T-helper 17 cell (primary cell): Measurements from ENCODE around the gene ZNF444. TPM values are rescaled to one million over a fixed set of nuclear protein-coding genes. Genes with fewer than 3 reads are reported as not detected.

Source experiments
- ATAC-seq: fragments of 150-1000 bp; cut with Tn5 transposase; 2 replicates; pipeline ENCODE4 v1.10.0; 2021; ENCODE audit warnings: mild to moderate bottlenecking, moderate library complexity
- DNase-seq, 3 donors: peaks; one replicate each; pipeline versions ENCODE4 v3.0.0 to v3.0.0-alpha.2; 2020 to 2021
- H3K9me3 ChIP-seq: one replicate; pipeline ENCODE4 v1.7.0; 2013; ENCODE audit warnings: low read length, mild to moderate bottlenecking; ENCODE audit not compliant: control insufficient read depth, poor library complexity, severe bottlenecking
- H3K27ac Mint-ChIP-seq: one replicate; pipeline ENCODE4 v1.8.0; 2022; ENCODE audit warnings: mild to moderate bottlenecking, moderate library complexity, mixed read lengths
- H3K27me3 Mint-ChIP-seq: one replicate; pipeline ENCODE4 v1.8.0; 2022; ENCODE audit warnings: mixed read lengths
- H3K36me3 Mint-ChIP-seq: one replicate; pipeline ENCODE4 v1.8.0; 2022; ENCODE audit warnings: low read depth, mixed read lengths
- H3K4me1 Mint-ChIP-seq: one replicate; pipeline ENCODE4 v1.8.0; 2022; ENCODE audit warnings: mild to moderate bottlenecking, mixed read lengths
- H3K4me3 Mint-ChIP-seq: one replicate; pipeline ENCODE4 v1.8.0; 2022; ENCODE audit warnings: mild to moderate bottlenecking, moderate library complexity, mixed read lengths
- total RNA-seq, 4 donors: library from RNA in 2 of 4; stranded (reverse) in 2 of 4; gene quantifications; one replicate each; pipeline ENCODE4 v1.2.3 and lab custom pipeline; 2022 to 2026

Gene ZNF444
- total RNA-seq, 2 donors from 2014 or later = 12.3 to 16.7 TPM

DNA sequence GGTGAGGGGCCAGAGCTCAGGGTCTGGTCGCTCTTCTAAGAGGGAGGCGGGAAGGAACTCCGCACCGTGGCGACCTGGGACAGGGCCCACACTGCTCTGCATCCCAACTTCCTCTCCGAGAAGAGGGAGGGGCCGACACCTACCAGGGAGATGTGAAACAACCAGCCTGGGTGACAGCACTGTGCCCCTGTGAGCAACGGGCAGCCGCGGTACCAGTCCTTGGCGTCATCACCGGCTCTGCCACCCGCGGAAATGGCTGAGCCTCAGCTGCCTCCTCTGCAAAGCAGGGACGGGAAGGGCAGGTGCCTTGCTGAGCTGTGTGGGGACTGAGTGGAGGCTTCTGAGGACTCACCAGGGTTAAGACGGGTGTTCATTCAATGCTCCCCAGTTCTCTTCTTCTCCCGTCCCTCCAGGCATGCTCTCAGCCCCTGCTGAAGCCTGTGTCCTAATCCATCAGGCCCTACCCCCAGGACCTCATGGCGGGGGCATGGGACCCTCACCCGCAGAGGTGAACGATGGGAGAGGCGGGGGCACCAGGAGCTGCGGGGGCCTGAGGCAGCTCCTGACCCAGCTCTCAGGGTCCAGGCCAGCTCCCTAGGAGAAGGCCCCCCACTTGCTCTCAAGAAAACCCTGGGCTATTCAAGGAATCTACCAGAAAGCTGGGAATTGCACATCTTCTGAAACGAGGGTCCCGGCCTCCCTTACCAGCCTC is 29.3 kb upstream of the ZNF444 start:
- peak overlapping the region; percentile 71 for H3K4me3 Mint-ChIP-seq
- H3K36me3 Mint-ChIP-seq = no peaks in the 10 kb centered on the region
- no peaks in the 10 kb centered on the region for H3K27me3 Mint-ChIP-seq
- ATAC-seq = peak; percentile 88
- H3K9me3 ChIP-seq = no peaks in the 10 kb centered on the region
- DNase-seq = peak in 1 of 3 donors; percentile 32
- peaks cover 33% of the 10 kb centered on the region for H3K4me1 Mint-ChIP-seq
- H3K27ac Mint-ChIP-seq = peak overlapping the region; percentile 68

DNA sequence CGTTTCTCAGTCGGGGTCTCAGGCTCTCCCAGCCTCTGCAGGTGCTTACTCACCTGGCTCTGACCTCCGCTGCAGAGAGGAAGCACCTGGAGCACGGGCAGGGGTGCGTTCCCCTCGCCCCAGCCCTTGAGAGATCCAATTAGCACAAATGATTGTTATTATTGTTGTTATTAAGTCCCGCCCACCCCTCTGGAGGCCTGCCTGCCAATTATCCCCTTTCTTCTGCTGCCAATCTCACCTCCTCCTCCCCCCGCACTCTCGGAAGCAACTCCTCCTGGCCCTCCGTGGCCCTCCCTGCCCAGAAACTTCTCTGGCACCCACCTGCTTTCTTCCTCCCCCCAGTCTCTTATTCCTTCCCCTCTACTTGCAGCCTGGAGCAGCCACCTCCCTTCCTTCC is 28.8 kb upstream of the ZNF444 start:
- Mint-ChIP-seq H3K4me1 (peaks cover 30% of the 10 kb centered on the region), H3K27ac (peak overlapping the region; percentile 68), H3K4me3 (peak overlapping the region; percentile 71), H3K27me3 (no peaks in the 10 kb centered on the region), H3K36me3 (no peaks in the 10 kb centered on the region)
- DNase-seq (no peak), ATAC-seq (no peak)
- no peaks in the 10 kb centered on the region for H3K9me3 ChIP-seq

GRCh38 chr19:56113074-56113632 is 27.9 kb upstream of the ZNF444 start:
- no peaks in the 10 kb centered on the region for H3K36me3 Mint-ChIP-seq
- peak overlapping the region; percentile 68 for H3K27ac Mint-ChIP-seq
- H3K9me3 ChIP-seq = no peaks in the 10 kb centered on the region
- peaks cover 33% of the 10 kb centered on the region for H3K4me1 Mint-ChIP-seq
- H3K4me3 Mint-ChIP-seq = peak overlapping the region; percentile 63
- ATAC-seq = no peak
- H3K27me3 Mint-ChIP-seq = no peaks in the 10 kb centered on the region
- no peak for DNase-seq

DNA sequence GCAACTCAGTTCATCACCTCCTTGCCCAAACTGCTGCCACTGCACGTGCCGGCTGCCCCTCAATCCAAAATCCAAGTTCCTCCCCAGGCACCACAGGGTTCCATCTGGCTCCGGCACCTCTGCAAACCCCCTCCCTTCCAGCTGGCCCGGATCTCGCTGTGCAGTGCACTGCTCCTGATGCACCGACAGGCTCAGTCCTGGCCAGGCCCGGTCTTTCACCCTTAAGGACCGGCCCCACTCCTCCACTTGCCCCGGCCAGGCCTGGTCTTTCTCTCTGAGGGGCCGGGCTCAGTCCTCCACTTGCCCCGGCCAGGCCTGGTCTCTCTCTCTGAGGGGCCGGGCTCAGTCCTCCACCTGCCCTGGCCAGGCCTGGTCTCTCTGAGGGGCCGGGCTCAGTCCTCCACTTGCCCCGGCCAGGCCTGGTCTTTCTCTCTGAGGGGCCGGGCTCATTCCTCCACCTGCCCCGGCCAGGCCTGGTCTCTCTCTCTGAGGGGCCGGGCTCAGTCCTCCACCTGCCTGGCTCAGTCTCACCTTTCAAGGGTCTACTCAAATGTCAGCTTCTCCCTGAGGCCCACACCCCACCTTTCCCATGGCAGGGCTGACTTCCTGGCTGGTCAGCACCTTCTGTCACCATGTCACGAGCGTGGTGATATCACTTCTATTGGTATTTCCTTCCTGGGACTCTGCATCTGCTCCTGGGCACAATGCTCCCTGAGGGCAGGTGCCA is 26.9 kb upstream of the ZNF444 start:
- Mint-ChIP-seq H3K27ac (peak overlapping the region; percentile 84), H3K36me3 (no peaks in the 10 kb centered on the region), H3K4me3 (no peak overlapping the region), H3K27me3 (no peaks in the 10 kb centered on the region), H3K4me1 (peaks cover 36% of the 10 kb centered on the region)
- DNase-seq = no peak
- no peaks in the 10 kb centered on the region for H3K9me3 ChIP-seq
- ATAC-seq = no peak

DNA sequence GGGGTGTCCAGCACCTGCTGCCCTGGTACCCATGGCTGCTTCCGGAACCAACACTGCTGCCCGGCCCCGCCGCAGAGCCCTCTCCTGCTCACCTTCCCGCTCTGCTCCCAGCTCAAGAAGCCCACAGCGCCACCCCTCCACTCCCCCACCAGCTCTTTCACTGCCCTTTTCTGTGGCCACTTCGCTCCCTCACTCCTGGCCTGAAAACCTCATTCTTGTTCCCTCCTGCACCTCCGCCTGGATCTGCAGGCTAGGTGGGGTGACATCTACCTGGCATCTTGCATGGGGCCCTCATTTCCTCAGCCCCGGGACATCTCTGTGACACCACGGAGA is 26.3 kb upstream of the ZNF444 start:
- no peaks in the 10 kb centered on the region for H3K27me3 Mint-ChIP-seq
- peak overlapping the region; percentile 70 for H3K4me3 Mint-ChIP-seq
- H3K27ac Mint-ChIP-seq = peak overlapping the region; percentile 84
- H3K9me3 ChIP-seq = no peaks in the 10 kb centered on the region
- no peak for DNase-seq
- H3K36me3 Mint-ChIP-seq = no peaks in the 10 kb centered on the region
- peaks cover 40% of the 10 kb centered on the region for H3K4me1 Mint-ChIP-seq
- ATAC-seq = no peak

DNA sequence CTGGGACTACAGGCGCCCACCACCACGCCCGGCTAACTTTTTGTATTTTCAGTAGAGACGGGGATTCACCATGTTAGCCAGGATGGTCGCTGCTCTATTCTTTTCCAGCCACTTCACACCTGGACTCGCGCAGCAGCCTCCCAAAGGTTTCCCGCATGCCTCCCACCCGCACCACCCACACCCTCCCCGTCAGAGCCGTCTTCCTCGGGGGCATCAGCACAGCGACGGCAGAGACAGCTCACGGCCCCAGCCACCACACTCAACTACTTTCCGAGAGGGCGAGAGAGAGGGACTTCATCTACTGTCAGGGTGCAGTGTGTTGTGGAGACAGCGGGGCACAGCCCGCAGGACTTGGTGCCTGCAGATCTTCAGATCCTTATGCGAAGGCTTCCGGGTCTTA is 25.6 kb upstream of the ZNF444 start:
- H3K9me3 ChIP-seq = no peaks in the 10 kb centered on the region
- DNase-seq (no peak), ATAC-seq (no peak)
- H3K4me3 Mint-ChIP-seq = no peak overlapping the region
- H3K27me3 Mint-ChIP-seq = no peaks in the 10 kb centered on the region
- H3K4me1 Mint-ChIP-seq = peaks cover 42% of the 10 kb centered on the region
- H3K27ac Mint-ChIP-seq = no peak overlapping the region
- no peaks in the 10 kb centered on the region for H3K36me3 Mint-ChIP-seq

- DNase-seq = no peak
- no peaks in the 10 kb centered on the region for H3K9me3 ChIP-seq
- Mint-ChIP-seq H3K27ac (peak overlapping the region; percentile 43), H3K36me3 (no peaks in the 10 kb centered on the region), H3K27me3 (no peaks in the 10 kb centered on the region), H3K4me3 (no peak overlapping the region), H3K4me1 (peaks cover 42% of the 10 kb centered on the region)
- no peak for ATAC-seq
These were observed 24.5 kb upstream of the ZNF444 start for GRCh38 chr19:56116606-56117005.

DNA sequence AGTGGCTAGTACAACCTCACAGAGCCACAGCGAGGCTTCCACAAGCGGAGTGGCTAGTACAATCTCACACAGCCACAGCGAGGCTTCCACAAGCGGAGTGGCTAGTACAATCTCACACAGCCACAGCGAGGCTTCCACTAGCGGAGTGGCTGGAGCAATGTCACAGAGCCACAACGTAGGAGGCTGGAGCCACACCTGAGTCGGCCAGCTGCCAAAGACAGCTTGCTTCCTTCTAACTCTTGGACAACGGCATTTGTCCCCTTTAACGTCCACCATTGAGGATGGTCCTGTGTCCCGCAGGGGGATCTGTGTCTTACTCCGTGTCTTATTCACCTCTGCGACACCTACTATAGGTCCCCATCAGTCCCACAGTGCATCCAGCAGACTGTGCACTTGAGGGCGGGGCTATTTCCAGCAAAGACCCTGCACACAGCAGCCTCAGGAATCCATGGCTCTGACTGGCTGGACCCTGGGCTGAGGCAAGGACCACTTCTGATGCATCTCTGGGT is 23.7 kb upstream of the ZNF444 start:
- no peaks in the 10 kb centered on the region for H3K27me3 Mint-ChIP-seq

DNA sequence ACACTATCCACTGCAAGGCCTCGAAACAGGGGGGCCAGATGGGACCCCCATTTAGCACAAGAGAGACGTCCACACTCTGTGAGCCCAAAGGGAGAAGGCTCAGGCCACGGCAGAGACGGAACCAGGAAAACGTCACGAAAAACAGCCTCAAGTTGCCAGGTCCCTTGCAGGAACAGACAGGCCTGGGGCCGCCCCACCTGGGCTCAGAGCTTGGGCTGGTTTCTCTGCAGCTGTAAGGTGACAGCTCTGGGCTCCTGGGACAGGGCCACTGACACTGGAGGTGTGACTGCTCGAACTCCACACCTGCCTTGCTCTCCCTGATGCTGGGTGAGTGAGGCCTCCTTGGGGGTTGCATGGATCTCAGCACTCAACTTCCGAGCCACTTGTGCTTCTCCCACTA is 23.2 kb upstream of the ZNF444 start:
- peaks cover 36% of the 10 kb centered on the region for H3K4me1 Mint-ChIP-seq
- ATAC-seq = no peak

More for the DNA sequence above, 23.7 kb upstream of the ZNF444 start:
- no peak for DNase-seq
- H3K4me1 Mint-ChIP-seq = peaks cover 40% of the 10 kb centered on the region
- no peaks in the 10 kb centered on the region for H3K36me3 Mint-ChIP-seq
- ATAC-seq = no peak
- H3K9me3 ChIP-seq = no peaks in the 10 kb centered on the region
- no peak overlapping the region for H3K27ac Mint-ChIP-seq
- peak overlapping the region; percentile 7 for H3K4me3 Mint-ChIP-seq

DNA sequence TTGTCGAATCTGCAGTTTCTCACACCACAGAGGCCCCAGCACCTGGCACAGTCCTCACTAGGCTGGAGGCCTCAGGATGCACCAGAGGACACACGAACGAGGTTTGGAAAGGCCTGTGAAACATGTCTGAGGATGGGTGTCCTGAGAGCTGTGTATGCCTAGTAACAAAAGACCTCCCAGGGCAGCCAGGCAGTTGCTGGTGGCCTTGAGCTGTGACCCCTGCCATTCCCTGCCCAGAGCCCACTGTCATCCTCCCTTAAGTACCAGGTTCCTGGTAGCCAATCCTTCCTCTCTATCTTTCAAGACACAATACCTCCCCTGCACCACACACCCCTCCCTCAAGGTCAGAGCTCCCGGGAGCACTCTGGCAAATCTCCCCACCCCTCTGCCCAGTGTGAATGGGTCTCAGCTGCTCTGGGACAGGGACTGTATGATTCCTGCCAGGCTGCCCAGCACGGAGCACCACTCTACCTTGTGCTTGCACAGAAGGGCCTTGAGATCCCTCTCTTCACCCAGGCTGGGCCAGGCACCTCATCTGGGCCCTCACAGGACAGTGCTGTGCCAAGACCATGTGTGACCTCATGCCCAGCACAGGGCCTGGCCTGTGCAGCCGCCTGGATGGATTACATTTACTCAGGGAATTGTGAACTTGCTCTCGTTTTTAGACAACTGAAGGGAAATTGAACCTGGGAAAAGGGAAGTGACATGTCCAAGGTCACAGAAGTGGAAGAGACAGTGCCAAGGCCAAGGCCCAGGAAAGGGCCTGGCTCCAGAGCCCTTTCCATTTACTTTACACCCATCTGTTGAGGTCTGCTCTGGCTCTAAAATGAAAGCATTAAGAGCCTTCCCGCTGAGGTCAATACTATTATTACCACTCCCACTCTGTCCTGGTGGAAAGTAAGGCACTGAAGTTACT is 22.2 kb upstream of the ZNF444 start:
- Mint-ChIP-seq H3K36me3 (no peaks in the 10 kb centered on the region), H3K4me1 (peaks cover 33% of the 10 kb centered on the region), H3K4me3 (peak overlapping the region; percentile 90), H3K27me3 (no peaks in the 10 kb centered on the region), H3K27ac (peak overlapping the region; percentile 65)
- ATAC-seq = no peak
- DNase-seq = no peak
- no peaks in the 10 kb centered on the region for H3K9me3 ChIP-seq

More for the DNA sequence above, 23.2 kb upstream of the ZNF444 start:
- DNase-seq = no peak
- Mint-ChIP-seq H3K27ac (no peak overlapping the region), H3K4me3 (no peak overlapping the region), H3K36me3 (no peaks in the 10 kb centered on the region), H3K27me3 (no peaks in the 10 kb centered on the region)
- H3K9me3 ChIP-seq = no peaks in the 10 kb centered on the region

GRCh38 chr19:56119582-56119978 is 21.5 kb upstream of the ZNF444 start:
- no peaks in the 10 kb centered on the region for H3K9me3 ChIP-seq
- H3K27me3 Mint-ChIP-seq = no peaks in the 10 kb centered on the region
- peak overlapping the region; percentile 90 for H3K4me3 Mint-ChIP-seq
- DNase-seq (no peak), ATAC-seq (no peak)
- H3K27ac Mint-ChIP-seq = peak overlapping the region; percentile 65
- H3K36me3 Mint-ChIP-seq = no peaks in the 10 kb centered on the region
- peaks cover 30% of the 10 kb centered on the region for H3K4me1 Mint-ChIP-seq

DNA sequence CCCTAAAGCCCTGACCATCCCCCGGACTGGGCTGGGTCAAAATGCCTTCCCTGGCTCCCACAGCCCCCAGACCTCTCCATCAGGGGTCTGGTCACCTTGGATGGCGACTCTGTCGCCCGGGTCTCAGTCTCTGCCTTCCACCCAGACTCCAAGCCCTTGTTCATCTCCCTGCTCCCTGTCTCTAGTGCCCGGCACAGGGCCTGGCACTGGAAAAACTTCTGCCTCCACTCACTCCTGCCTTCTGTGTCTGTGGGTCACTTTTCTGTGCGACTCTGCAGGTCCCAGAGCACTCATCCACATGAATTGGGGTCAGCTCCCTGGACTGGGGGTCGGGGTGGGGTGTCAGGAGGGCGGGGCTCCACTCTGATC is 21.1 kb upstream of the ZNF444 start:
- no peaks in the 10 kb centered on the region for H3K9me3 ChIP-seq
- H3K36me3 Mint-ChIP-seq = no peaks in the 10 kb centered on the region
- H3K27me3 Mint-ChIP-seq = no peaks in the 10 kb centered on the region
- DNase-seq (no peak), ATAC-seq (no peak)
- peak overlapping the region; percentile 65 for H3K27ac Mint-ChIP-seq
- peaks cover 26% of the 10 kb centered on the region for H3K4me1 Mint-ChIP-seq
- peak overlapping the region; percentile 90 for H3K4me3 Mint-ChIP-seq
